Suprapubic skin (tissue), 4 donors: ENCODE data around the gene PPP2R3A. TPM values are rescaled to one million over a fixed set of nuclear protein-coding genes. Genes with fewer than 3 reads are reported as not detected.
"Not testable (repeated sequence)": the region's sequence is repeated elsewhere in the genome, so short reads cannot be mapped to it uniquely, and the experiment has no call there.

Experiments used
- DNase-seq, 2 donors: peaks; one replicate each; pipeline ENCODE4 v3.0.0-alpha.2; 2019; ENCODE audit warnings: low spot score in 2 of 2
- H3K27ac ChIP-seq: fragments of 200-600 bp; sonication (generic); one replicate; pipeline ENCODE4 v1.5.1; 2019
- H3K27me3 ChIP-seq: fragments of 200-600 bp; sonication (generic); one replicate; pipeline ENCODE4 v1.5.1; 2019
- H3K36me3 ChIP-seq: fragments of 200-600 bp; sonication (generic); one replicate; pipeline ENCODE4 v1.5.1; 2019
- H3K4me1 ChIP-seq: fragments of 200-600 bp; sonication (generic); one replicate; pipeline ENCODE4 v1.5.1; 2019
- H3K4me3 ChIP-seq: fragments of 200-600 bp; sonication (generic); one replicate; pipeline ENCODE4 v1.5.1; 2019; ENCODE audit warnings: mild to moderate bottlenecking
- H3K9me3 ChIP-seq: fragments of 200-600 bp; sonication (generic); one replicate; pipeline ENCODE4 v1.5.1; 2019
- EP300 ChIP-seq: sonication (generic); formaldehyde crosslinking; IDR thresholded peaks from one replicate; pipeline ENCODE4 v1.6.1; 2017; ENCODE audit warnings: antibody characterized with exemption
- POLR2A ChIP-seq, 2 donors: fragments of 450-650 bp; IDR thresholded peaks; one replicate each; pipeline ENCODE4 v1.6.1; 2017; ENCODE audit warnings: antibody characterized with exemption in 2 of 2, mild to moderate bottlenecking in 2 of 2, moderate library complexity in 2 of 2
- POLR2AphosphoS5 ChIP-seq, 3 donors: sonication (generic); formaldehyde crosslinking; IDR thresholded peaks; one replicate each; pipeline ENCODE4 v1.6.1; 2017; ENCODE audit warnings: antibody characterized with exemption in 3 of 3
- WGBS: methylation state at CpG from one replicate; pipeline ENCODE4 v1.1.5; 2018; 5-methylcytosine and 5-hydroxymethylcytosine counted together
- total RNA-seq, 4 donors: library from RNA; depleted of rRNA; stranded (reverse); fragments of >200 nt; gene quantifications; one replicate each; pipeline ENCODE4 v1.1.0, GENCODE V29; 2016
- TF ChIP-seq, protein P1 (sequence below), 2 donors: fragments of 200-600 bp in 1 of 2; fragments of 450-650 bp in 1 of 2; sonication (generic) in 1 of 2; IDR thresholded peaks; one replicate each; pipeline ENCODE4 v1.5.1; 2016 to 2019; ENCODE audit warnings: antibody characterized with exemption in 2 of 2, mild to moderate bottlenecking in 1 of 2, moderate library complexity in 1 of 2

Gene PPP2R3A
- total RNA-seq, 4 donors from 2014 or later = 51.2 to 71.7 (median 52.9) TPM

DNA sequence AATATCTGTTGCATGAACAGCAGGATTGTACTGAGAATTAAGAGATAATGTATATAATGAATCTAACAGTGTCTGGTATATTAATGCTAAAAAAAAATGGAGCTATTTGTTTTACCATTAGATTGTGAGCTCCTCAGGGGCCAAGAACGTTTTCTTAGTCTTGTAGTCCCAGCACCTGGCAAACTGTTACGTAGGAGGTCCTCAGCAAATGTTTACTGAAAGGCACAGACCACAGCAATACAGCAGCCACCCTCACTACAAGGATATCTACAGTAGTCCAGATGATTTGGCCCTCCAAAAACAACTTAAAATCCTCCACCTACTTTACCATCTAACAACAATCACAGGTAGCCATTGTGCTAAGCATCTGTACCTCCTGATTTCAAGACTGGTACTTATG is 170.9 kb downstream of the PPP2R3A start:
- WGBS = 73% methylated on average over 2 of the region's 2 CpGs
- Histone ChIP-seq H3K27ac (no peak overlapping the region), H3K4me3 (no peak overlapping the region), H3K36me3 (no peaks in the 10 kb centered on the region), H3K9me3 (no peaks in the 10 kb centered on the region), H3K4me1 (no peaks in the 10 kb centered on the region), H3K27me3 (no peaks in the 10 kb centered on the region)
- TF ChIP-seq, protein P1, sequence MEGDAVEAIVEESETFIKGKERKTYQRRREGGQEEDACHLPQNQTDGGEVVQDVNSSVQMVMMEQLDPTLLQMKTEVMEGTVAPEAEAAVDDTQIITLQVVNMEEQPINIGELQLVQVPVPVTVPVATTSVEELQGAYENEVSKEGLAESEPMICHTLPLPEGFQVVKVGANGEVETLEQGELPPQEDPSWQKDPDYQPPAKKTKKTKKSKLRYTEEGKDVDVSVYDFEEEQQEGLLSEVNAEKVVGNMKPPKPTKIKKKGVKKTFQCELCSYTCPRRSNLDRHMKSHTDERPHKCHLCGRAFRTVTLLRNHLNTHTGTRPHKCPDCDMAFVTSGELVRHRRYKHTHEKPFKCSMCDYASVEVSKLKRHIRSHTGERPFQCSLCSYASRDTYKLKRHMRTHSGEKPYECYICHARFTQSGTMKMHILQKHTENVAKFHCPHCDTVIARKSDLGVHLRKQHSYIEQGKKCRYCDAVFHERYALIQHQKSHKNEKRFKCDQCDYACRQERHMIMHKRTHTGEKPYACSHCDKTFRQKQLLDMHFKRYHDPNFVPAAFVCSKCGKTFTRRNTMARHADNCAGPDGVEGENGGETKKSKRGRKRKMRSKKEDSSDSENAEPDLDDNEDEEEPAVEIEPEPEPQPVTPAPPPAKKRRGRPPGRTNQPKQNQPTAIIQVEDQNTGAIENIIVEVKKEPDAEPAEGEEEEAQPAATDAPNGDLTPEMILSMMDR (IDR thresholded peaks at IDR 0.05) = no peak
- TF ChIP-seq POLR2A (IDR thresholded peaks at IDR 0.05) (no peak), POLR2AphosphoS5 (IDR thresholded peaks at IDR 0.05) (no peak), EP300 (no peak)
- no peak for DNase-seq

DNA sequence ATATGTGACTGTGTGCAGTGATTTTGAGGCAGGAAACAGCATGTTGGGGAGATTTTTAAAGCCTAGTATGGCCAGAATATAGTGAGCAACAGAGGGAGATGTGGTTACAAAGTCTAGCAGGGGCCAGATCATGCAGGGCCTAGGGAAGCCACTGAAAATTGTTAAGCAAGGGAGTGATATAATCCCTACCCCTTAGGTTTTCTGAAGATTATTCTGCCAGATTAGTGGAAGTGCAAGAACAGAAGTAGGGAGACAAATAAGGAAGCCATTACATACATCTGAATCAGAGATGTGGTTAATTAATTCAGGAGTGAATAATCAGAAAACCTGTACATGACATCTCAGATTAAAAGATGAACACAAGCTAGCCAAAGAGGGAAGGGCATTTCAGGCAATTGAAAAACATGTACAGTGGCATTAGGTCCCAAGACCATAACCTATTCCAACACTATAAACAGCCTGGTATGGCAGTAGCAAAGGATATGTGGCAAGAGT is 175.8 kb downstream of the PPP2R3A start:
- peaks cover 10% of the 10 kb centered on the region for H3K36me3 ChIP-seq
- TF ChIP-seq POLR2AphosphoS5 (IDR thresholded peaks at IDR 0.05) = no peak
- TF ChIP-seq POLR2A (IDR thresholded peaks at IDR 0.05) = no peak
- no peak for TF ChIP-seq EP300
- TF ChIP-seq, protein P1 (IDR thresholded peaks at IDR 0.05) = no peak

DNA sequence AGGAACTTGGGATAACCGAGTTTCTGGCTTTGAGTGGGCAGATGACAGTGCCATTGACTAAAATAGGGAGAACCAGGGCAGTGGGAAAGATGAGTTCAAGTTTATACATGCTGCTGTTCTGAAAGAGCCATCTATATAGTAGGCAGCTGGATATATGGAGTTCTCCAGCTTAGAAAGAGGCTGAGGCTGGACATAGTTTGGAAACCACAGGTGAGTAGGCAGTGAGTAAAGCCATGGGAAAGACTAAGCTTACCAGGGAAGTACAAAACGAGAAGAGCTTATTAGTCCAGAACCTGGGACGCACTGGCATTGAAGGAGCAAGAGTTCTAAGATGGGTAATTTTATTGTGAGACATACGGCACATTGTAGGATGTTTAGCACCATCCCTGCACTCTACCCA is 176.4 kb downstream of the PPP2R3A start:
- Histone ChIP-seq H3K36me3 (peaks cover 10% of the 10 kb centered on the region), H3K27ac (no peak overlapping the region), H3K4me3 (no peak overlapping the region), H3K4me1 (peaks cover 8% of the 10 kb centered on the region), H3K9me3 (no peaks in the 10 kb centered on the region), H3K27me3 (no peaks in the 10 kb centered on the region)
- TF ChIP-seq POLR2AphosphoS5 (IDR thresholded peaks at IDR 0.05) (no peak), POLR2A (IDR thresholded peaks at IDR 0.05) (no peak), EP300 (no peak)
- TF ChIP-seq, protein P1 (IDR thresholded peaks at IDR 0.05) = no peak
- 88% methylated on average over 4 of the region's 4 CpGs for WGBS
- no peak for DNase-seq

More for the DNA sequence above, 175.8 kb downstream of the PPP2R3A start:
- no peak overlapping the region for H3K27ac ChIP-seq
- H3K4me1 ChIP-seq = peaks cover 8% of the 10 kb centered on the region
- no peak for DNase-seq
- no peaks in the 10 kb centered on the region for H3K27me3 ChIP-seq
- no peak overlapping the region for H3K4me3 ChIP-seq
- H3K9me3 ChIP-seq = no peaks in the 10 kb centered on the region

DNA sequence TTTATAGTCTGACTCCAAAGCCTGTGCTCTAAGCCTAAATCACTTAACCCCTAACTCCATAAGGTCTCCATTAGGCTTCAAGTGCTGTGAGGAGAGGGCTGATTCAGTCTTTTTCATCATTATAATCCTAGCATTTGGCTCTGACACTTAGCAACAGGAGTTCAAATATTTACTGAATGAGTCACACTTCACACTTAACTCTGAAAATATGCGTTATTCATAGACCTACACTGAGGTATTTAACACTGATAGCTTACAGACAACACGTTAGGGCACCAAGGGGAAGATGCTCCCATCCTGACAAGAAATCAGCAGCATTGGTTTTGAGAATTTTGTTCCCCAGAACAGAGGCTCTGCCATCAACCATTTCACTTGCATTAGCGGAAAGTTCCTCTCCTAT is 177.1 kb downstream of the PPP2R3A start:
- H3K4me1 ChIP-seq = peaks cover 8% of the 10 kb centered on the region
- TF ChIP-seq POLR2A (IDR thresholded peaks at IDR 0.05) (no peak), EP300 (no peak), POLR2AphosphoS5 (IDR thresholded peaks at IDR 0.05) (no peak)
- TF ChIP-seq, protein P1 (IDR thresholded peaks at IDR 0.05) = no peak
- H3K27me3 ChIP-seq = no peaks in the 10 kb centered on the region
- DNase-seq = no peak
- H3K9me3 ChIP-seq = no peaks in the 10 kb centered on the region
- H3K27ac ChIP-seq = no peak overlapping the region
- peaks cover 10% of the 10 kb centered on the region for H3K36me3 ChIP-seq
- H3K4me3 ChIP-seq = no peak overlapping the region
- WGBS = 40% methylated on average over 3 of the region's 3 CpGs

DNA sequence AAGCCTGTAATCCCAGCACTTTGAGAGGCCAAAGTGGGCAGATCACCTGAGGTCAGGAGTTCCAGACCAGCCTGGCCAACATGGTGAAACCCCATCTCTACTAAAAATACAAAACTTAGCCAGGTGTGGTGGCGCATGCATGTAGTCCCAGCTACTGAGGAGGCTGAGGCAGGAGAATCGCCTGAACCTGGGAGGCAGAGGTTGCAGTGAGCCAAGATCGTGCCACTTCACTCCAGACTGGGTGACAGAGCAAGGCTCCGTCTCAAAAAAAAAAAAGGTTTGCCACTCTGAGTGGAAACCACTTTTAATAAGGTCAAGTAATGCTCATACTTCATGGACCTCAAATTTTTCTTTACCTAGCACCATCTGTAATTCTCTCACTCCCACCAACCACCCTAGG is 178.9 kb downstream of the PPP2R3A start:
- H3K4me3 ChIP-seq, H3K9me3 ChIP-seq, H3K4me1 ChIP-seq, H3K27ac ChIP-seq, DNase-seq, H3K27me3 ChIP-seq: not testable (repeated sequence)
- 97% methylated on average over 4 of the region's 4 CpGs for WGBS
- H3K36me3 ChIP-seq = peaks cover 10% of the 10 kb centered on the region
